ENCODE measurements around the gene EPB41L1. TPM values are rescaled to one million over a fixed set of nuclear protein-coding genes. Genes with fewer than 3 reads are reported as not detected.

The EPB41L1 gene
- total RNA-seq, 1 donor from 2014 or later: 2.1 TPM

DNA sequence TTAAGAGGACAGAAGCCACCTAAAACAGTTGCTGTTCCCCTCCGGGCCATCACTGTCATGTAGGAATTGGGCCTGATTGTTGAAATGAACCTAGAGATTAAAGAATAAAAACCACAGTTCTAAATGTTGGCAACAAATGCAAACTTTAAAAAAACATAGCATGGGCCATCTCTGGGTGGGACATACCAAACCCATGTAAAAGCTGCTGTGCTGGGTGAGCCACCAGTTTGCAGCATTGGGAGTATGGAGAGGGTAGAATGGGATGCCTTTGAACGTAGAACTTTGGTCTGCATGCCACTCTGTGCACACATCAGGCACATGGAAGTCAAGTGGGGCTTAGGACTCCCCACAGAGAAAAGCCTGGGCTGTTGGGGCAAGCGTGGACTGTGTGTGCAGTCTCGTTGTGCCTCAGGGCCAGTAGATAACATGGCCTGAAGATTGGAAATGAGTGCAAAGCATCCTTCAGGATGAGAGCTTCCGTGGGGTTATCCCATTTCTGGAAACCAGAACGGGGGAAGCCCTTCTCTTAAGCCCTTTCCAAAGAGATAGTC, 28.1 kb downstream of the EPB41L1 start:
- no peaks in the 10 kb centered on the region for H3K36me3 ChIP-seq (ENCODE audit: control insufficient read depth, insufficient read depth, low read length)
- H3K4me3 ChIP-seq (ENCODE audit: low read depth, low read length): no peak overlapping the region
- DNase-seq (ENCODE audit: low read depth) (no peak), FAIRE-seq (no peak)
- TF ChIP-seq, protein P1, sequence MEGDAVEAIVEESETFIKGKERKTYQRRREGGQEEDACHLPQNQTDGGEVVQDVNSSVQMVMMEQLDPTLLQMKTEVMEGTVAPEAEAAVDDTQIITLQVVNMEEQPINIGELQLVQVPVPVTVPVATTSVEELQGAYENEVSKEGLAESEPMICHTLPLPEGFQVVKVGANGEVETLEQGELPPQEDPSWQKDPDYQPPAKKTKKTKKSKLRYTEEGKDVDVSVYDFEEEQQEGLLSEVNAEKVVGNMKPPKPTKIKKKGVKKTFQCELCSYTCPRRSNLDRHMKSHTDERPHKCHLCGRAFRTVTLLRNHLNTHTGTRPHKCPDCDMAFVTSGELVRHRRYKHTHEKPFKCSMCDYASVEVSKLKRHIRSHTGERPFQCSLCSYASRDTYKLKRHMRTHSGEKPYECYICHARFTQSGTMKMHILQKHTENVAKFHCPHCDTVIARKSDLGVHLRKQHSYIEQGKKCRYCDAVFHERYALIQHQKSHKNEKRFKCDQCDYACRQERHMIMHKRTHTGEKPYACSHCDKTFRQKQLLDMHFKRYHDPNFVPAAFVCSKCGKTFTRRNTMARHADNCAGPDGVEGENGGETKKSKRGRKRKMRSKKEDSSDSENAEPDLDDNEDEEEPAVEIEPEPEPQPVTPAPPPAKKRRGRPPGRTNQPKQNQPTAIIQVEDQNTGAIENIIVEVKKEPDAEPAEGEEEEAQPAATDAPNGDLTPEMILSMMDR (IDR thresholded peaks at IDR 0.05; ENCODE audit: insufficient read depth, low read length, severe bottlenecking): no peak
- no peaks in the 10 kb centered on the region for H3K27me3 ChIP-seq (ENCODE audit: control insufficient read depth, insufficient read depth, low read length)

DNA sequence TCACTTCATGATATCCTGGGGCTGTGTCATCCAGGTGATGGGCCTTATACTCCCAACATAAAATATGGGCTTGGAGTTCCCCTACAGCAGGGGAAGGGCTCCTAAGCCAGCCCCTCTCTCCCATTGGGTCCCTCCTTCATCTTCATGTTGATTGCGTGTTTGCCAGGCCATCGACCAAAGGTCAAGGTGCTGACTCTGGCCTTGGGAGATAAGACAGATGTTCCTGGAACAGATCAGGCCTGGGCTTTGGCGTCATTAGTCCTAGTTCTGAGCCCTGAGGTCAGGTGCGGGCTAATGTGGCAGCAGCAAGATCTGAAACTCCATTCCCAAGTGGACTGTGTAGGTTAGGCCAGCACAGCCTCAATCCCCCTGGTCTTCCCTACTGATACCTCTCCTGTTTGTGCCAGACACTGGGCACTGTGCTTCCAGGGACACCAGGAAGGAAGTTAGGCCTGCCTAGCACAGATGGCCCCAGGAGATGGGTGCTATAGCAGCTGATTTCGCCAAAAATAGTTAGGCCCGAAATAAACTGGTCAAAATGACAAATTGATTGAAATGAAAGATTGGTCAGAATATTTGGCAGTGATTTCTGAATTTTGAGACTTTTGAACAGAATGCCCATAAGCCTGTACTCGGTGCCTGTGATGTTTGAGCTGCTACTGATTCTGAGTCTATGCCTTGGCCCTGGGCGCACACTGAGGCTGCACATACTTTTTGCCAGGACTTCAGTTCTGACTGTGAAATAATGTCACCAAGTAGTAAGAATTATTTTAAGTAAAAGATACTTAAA, 28.8 kb downstream of the EPB41L1 start:
- TF ChIP-seq, protein P1 (IDR thresholded peaks at IDR 0.05; ENCODE audit: insufficient read depth, low read length, severe bottlenecking): no peak
- FAIRE-seq: no peak
- Histone ChIP-seq H3K4me3 (ENCODE audit: low read depth, low read length) (no peak overlapping the region), H3K27me3 (ENCODE audit: control insufficient read depth, insufficient read depth, low read length) (no peaks in the 10 kb centered on the region), H3K36me3 (ENCODE audit: control insufficient read depth, insufficient read depth, low read length) (no peaks in the 10 kb centered on the region)
- DNase-seq (ENCODE audit: low read depth): no peak

DNA sequence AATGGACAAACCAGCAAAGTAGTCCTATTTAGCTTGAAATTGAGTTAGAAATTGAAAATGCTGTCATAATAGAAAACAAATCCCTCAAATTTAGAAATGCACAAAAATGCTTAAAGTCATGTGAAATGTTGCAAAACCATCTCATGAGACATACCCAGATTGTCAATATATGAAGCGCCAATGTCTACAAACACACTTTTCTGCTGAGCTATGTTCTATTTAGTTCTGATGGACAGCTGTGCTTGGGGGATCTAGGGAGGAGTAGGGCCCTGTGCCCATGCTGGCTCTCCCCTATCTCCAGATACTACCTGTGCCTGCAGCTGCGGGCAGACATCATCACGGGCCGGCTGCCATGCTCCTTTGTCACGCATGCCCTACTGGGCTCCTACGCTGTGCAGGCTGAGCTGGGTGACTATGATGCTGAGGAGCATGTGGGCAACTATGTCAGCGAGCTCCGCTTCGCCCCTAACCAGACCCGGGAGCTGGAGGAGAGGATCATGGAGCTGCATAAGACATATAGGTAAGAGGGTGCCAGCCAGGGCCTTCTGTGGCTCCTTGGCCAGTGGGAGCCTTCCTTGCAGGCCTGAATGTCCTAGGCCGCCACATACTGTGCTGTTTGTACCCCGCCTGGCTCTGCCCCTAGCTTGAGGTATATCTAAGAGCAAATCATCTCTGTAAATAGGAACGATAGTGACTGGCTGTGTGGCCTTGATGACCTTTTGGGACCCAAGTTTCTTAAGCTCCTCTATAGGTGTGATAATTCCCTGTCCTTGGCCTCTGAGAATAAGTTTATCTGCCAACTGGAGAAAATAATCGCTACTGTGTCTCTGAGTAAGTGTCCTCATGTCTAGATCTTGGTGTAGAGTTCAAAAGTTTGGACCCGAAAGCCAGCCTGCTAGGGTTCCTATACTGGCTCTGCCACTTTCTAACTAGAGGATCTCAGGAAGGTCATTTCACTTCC, 30.6 kb downstream of the EPB41L1 start:
- peaks cover 2% of the 10 kb centered on the region for H3K36me3 ChIP-seq (ENCODE audit: control insufficient read depth, insufficient read depth, low read length)
- H3K4me3 ChIP-seq (ENCODE audit: low read depth, low read length): no peak overlapping the region
- TF ChIP-seq, protein P1 (IDR thresholded peaks at IDR 0.05; ENCODE audit: insufficient read depth, low read length, severe bottlenecking): no peak
- H3K27me3 ChIP-seq (ENCODE audit: control insufficient read depth, insufficient read depth, low read length): no peaks in the 10 kb centered on the region
- FAIRE-seq (no peak), DNase-seq (ENCODE audit: low read depth) (no peak)

DNA sequence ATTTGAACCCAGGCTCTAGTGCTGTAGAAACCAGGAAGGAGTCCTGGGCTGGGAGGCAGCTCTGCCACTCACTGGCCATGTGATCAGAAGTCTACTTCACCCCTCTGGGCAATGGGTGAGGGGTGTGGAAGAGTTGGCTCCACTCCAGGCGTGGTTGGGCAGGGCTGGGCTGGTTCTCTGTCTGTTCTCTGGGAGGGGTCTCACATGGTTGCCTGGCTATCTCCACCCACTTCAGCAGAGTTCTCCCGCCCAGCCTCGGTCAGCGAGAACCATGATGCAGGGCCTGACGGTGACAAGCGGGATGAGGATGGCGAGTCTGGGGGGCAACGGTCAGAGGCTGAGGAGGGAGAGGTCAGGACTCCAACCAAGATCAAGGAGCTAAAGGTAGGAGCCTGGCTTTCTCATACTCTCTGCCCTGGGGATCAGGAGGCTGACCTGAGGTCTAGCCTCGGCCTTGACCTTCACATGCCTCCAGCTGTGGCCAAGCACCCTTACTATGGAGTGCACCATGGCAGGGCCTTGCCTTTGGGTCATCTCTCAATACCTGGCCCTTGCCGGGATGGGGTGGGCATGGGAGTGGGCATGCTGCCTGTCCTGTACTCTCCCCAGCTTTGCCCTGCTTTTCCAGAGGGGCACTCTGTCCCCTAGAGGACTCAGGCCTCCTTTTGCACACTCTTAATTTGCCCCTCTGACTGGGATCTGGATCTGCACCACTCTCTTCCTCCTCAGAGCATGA, 39.6 kb downstream of the EPB41L1 start:
- FAIRE-seq (no peak), DNase-seq (ENCODE audit: low read depth) (no peak)
- H3K4me3 ChIP-seq (ENCODE audit: low read depth, low read length): no peak overlapping the region
- no peaks in the 10 kb centered on the region for H3K27me3 ChIP-seq (ENCODE audit: control insufficient read depth, insufficient read depth, low read length)
- TF ChIP-seq, protein P1 (IDR thresholded peaks at IDR 0.05; ENCODE audit: insufficient read depth, low read length, severe bottlenecking): no peak
- H3K36me3 ChIP-seq (ENCODE audit: control insufficient read depth, insufficient read depth, low read length): no peaks in the 10 kb centered on the region

DNA sequence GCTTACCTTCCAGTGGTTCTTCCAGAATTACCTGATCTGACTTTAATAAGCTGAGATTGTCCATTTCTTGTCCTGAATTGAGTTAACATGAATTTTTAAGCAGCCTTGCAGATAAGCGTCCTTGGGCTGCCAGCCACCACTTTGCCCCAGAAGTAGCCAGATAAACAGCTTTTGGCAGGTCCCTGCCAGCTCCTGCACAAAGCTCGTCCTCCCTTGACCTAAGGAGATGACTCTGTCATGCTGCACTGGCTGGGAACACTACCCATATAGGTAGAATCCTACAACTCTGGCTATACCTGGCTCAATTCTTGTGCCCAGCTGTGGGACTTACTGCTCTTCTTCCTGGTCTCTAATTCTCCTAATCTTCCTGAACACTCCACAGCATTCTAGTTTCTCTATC, 42.1 kb downstream of the EPB41L1 start:
- H3K27me3 ChIP-seq (ENCODE audit: control insufficient read depth, insufficient read depth, low read length): no peaks in the 10 kb centered on the region
- DNase-seq (ENCODE audit: low read depth) (no peak), FAIRE-seq (no peak)
- H3K4me3 ChIP-seq (ENCODE audit: low read depth, low read length): no peak overlapping the region
- TF ChIP-seq, protein P1 (IDR thresholded peaks at IDR 0.05; ENCODE audit: insufficient read depth, low read length, severe bottlenecking): no peak
- no peaks in the 10 kb centered on the region for H3K36me3 ChIP-seq (ENCODE audit: control insufficient read depth, insufficient read depth, low read length)
